C4-2B (cell line): ENCODE data around the gene ANKRD33B.

Source experiments
- CTCF ChIP-seq: fragments of 450-650 bp; conservative IDR thresholded peaks from 2 replicates; pipeline ENCODE4 v1.5.1; 2017; ENCODE audit warnings: mild to moderate bottlenecking
- ZFX ChIP-seq: fragments of 450-650 bp; IDR thresholded peaks from 2 replicates; pipeline ENCODE4 v1.6.1; 2017

- TF ChIP-seq CTCF (no peak), ZFX (no peak)
These were observed 38.3 kb downstream of the ANKRD33B start for GRCh38 chr5:10602031-10602806.
